HG03520 (cell line): ENCODE data around the gene DNAAF8.

ENCODE experiments used
- ATAC-seq: cut with Tn5 transposase; IDR thresholded peaks from one replicate; pipeline ENCODE4 v1.9.1; 2021; ENCODE audit warnings: mild to moderate bottlenecking, moderate library complexity; ENCODE audit not compliant: unreplicated experiment

Gene DNAAF8

DNA sequence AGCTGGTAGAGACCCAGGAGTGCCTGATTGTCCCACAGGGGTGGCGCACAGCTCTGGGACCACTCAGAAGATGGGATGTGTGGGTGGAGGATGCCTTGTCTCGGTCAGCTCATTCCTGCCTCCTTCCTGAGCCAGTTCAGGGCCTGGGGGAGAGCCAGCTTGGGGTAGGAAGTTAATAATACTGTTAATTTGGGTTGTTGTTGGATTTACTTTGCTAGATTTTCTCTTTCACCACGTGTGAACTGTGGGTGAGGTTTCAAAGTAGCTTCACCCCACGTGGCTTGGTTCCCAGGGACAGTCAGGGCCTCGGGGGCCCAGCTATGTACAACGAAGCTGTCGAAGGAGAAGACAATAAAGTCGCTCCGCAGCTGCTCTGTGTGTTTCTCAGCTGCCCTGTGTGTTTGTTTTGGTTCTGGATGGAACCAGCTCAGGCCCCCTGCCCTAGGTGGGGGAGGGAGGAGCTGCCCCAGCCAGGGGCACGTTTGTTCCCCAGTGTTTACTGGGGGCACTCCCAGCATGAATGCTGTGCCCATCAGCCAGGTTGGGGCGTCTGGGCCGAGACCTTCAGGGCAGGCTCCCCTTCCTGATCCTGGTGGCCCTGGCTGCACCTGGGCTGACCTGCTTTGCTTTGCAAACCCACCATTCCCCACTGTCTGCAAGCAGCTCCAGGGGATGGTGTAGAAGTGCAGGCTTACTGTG is 38.7 kb upstream of the DNAAF8 start:
- ATAC-seq, result no peak

DNA sequence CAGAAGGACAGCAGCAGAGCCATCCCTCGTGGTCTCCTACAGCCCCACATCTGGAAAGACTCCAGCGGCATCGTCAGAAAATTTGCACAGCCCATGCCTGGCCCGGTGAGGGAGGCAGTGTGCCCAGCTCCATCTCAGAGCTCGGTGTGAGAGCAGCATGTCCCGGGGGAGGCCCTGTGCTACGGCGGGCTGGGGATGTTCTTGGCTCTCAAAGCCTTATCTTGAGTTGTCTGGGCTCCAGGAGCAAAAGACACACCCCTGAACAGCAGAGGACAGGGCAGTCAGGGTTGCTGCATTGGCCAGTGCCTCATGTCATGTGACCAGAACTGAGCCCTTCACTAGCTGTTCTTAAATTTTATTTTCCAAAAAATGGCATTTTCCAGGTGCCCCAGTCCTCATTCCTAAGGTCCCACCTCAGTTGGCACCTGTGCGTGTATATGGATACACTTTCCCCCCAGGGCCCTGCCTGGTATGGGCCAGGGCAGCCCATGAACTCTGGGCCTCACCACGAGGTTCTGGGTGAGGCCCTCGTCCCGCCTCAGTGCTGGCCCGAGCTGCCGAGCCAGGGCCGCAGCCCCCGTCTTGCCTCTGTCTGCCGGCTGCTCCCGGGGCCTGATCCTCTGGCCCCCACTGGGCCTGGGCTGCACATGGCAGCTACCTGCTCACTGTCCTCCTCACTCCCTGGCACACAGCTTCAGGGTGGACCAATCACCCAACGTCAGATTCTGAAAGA is 38.0 kb upstream of the DNAAF8 start:
- ATAC-seq, result no peak

DNA sequence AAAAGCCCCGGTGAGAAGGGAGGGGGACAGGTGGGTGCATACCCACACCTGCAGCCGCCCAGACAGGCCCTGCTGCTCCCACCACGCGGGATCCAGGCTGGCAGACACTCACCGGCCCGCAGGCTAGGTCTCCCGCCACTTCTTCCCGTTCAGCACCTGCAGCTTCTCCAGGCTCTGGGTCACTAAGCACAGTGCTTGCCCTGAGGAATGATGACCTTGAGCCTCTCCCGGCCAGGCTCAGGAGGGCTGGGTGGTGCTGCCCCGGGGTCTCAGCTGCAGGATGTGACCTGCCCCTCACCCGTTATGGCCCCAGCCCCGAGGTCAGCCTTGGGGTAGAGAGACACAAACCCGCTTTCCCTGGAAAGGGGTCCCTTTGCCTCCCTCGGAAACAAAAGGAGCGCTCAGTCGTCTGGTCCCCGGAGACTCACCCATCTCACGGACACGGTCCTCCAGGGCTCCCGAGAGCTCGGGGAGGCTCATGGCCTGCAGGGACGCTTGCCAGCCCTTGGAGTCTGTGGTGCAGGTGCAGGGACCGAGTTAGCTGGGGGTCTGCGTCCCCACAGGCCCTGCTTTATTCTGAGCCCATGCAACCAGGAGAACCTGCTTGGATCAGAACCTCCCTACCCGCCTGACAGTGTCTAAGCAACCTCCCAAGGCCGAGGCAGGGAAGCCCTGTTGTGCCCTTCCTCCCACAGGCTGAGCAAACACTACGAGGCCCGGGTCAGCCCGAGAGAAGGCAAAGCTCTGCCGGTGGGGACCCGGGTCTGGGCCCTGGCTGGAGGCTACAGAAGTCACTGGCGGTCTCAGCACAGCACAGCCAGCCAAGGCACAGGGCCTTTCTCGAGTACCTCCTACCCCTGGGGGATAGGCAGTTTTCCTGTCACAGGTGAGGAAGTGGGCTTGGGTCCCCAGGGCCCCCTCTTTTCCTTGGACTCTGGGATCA is 37.2 kb upstream of the DNAAF8 start:
- ATAC-seq, result no peak

DNA sequence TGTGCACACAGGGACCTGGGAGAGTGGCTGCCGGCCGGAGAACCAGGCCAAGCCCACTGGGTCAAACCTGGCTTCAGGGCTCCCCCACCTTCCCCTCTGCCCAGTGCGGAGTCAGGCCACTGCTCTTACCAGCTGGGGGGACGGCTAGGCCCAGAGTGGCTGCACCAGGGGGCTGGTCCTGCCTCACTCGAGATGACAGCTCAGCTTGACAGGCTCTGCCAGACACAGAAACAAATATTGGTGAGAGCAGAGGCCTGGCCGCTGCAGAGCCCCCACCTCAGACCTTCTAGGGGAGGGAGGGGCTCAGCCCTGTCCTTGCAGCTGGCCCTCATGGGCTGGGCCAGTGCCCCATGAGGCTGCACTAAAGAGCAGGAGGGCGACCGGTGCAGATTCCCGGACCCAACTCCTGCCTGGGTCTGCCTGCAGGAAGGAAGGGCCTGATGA is 36.5 kb upstream of the DNAAF8 start:
- ATAC-seq, result no peak

DNA sequence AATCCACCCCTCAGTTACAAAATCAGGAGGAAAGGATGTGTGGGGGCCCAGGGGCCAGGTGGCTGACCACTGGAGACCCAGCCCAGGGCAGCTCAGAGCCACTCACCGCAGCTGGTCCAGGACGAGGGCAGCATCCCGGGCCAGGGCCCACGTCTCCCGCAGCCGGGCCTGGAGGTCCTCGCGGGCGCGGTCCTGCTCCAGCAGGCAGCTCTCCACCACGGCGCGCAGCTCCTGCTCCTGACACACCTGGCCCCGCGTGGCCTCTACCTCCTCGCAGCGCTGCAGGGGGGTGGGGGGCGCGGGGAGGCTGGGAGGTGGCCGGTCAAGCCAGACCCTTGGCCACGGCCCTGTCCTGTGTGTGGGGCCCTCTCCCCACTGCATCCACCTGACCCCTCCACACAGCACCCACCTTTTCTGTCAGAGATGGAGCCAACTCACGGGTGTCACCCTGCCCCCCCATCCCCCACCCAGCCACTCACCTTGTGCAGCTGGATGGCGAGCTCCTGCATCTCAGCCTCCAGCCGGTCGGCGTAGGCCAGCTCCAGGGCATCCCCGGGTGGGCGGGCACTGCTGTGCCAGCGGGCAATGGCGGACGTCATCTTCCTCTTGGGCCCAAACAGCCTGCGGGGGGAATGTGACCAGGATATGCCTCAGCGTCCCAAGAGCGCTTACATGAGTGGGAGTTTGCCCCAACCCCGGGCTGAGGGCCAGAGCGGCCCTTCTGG is 35.9 kb upstream of the DNAAF8 start:
- ATAC-seq, result no peak

DNA sequence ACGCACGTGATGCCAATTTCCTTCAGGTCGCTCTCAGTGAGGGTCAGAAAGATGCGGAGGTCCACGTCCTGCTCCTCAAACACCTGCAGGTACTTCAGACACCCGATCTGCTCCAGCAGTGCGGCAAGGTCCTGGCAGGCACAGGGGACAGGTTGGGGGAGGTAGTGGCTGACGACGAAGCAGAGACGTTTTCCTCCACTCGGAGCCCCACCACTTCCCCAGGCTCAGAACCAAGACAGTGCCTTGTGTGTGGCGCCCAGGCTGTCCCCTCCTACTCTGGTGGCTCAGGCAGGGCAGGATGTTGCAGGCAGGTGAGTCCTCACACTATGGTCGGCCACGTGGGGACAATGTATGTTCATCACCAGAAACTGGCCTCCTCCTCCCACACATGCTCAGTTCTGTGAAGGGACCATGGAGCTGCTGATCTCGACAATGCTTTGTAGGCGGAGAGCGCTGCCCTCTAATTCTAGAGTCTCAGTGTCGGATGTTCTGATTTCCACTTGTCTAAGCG is 35.2 kb upstream of the DNAAF8 start:
- no peak for ATAC-seq

DNA sequence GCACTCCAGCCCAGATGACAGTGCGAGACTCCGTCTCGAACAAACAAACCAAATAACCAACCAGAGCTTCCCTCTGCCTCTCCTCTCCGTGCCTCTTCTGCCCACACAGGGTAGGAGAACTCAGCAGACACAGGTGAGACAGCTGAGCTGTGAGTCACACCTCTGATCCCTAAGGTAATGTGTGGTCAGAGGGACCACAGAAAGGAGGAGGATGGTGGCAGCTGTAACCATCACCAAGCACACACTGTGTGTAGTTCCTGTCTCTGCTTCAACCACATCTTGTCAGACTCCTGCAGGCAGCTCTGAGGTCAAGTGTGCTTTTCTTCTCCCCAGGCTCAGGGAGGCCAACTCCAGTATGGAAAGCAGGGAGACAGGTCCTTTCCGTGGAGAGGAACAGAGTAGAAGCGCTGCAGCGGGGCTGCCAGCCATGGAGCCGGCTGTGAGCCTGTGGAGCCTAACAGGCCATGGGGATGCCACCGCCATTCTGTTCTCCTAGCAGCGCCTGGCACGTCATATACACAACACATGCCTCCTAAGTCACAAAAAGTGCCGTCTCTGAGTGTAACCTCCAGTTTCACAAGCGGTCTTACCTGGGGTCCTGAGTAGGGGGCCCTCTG is 33.8 kb upstream of the DNAAF8 start:
- ATAC-seq, result no peak

DNA sequence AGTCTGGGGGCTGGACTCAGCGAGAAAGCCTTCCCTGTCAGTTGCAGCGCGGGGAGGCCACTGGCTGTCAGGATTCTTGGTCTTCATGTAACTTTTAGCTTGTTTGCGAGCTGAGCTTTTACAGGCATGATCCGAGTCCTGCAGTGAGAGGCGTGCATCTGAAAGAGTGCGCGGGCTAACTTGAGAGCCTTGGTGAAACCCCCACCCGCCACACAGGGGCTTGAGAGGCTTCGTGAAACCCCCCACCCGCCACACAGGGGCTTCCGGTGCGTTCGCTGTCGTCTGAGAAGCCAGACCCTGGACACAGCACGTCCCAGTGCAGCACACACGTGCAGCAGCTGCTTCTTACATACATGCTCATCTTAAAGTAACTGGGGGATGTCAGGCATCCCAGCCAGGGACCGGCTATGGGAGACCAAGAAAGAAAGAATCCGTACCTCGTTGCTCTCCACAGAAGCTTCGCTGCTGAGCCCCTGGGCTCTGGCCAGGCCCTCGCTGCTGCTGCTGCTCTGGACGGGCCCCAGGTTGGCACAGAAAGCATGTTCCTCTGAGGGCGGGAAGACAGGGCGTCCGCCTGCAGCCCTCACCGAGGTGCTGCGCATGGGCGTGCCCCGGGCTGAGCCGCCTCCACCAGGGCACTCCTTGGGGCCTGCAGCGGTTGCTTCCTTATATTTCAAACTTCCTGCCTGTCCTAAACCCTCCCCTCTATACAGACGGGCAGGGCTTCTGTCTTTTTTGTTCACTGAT is 33.2 kb upstream of the DNAAF8 start:
- no peak for ATAC-seq

DNA sequence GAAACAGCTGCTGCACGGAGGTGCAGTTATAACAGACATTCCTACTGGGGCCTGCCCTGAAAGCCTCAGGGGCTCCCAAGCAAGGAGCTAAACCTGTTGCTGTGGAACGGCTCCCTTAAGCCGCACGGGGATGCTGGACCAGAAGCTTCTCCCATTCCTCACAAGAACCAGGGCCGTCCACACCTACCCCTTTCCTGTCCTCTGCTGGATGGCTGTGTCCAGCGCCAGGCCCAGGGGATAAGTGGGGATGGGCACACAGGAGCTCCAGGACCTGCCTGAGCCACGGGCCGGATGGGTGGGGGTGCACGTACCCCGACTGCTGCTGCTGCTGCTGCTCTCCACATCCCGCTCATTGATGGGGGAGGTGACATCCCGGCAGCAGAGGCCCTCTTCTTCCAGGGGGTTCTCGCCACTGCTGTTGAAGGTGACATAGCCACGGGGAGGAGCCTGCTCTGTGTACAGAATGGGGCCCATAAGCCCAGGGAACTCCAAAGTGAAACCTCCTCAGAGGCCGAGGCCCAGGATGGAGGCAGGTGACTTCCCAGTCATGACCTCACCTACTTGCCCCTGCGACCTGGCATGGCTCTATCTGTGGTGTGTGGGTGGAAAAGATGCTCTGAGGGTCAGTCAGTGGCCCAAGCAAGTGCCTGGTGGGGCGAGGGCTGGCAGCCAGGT is 32.4 kb upstream of the DNAAF8 start:
- no peak for ATAC-seq

DNA sequence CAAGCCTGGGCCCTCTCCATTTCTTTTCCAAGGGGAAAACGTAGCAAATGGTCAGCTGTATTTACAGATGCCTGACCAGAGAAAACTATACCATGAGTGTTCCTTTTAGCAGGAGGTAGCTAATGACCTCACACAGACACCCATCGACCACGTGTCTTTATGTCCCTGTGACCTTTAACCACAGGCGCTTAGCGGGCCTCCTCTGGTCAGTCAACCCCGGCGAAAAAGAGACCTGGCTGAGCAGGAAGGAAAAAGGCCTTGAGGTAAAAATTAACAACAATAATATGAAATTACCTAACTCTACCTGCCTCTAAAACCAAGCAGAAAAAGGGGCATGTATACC is 31.9 kb upstream of the DNAAF8 start:
- ATAC-seq, result no peak

DNA sequence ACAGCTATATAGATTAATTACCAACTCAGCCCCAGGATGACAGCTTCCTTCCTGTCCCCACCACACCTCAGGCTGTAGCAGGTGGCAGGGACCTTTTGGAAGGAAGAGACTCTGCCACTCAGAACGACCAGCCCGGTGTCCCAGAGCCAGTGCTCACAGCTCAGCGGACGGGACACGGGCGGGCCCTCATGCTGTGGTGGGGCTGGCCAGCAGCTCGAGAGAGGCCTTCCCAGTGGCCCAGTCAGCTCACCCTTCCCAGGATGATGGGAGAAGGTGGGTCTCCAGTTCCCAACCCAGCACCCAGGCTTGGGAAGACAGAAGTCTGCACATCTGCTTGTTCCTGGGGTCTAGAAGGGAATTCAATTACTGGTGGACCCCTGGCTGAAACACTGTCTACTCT is 30.4 kb upstream of the DNAAF8 start:
- ATAC-seq, result no peak

DNA sequence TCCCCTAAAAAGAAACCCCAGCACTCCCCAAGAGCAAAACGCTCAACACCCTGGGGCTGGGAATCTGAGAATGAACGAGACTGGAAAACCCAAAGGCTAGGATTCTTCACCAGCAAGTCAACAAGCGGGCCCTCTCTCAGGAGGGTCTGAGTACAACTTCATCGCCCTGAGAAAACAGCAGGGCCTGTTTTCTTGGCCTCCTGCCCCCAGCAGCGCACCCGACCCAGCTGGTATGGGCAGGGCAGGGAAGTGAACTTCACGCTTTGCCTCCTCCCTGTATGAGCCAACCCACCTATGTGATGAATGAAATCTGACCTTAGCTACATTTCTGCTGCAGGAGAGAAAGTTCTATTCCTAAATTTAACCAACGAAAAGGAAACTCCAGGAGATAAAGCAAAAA is 29.8 kb upstream of the DNAAF8 start:
- ATAC-seq, result no peak

DNA sequence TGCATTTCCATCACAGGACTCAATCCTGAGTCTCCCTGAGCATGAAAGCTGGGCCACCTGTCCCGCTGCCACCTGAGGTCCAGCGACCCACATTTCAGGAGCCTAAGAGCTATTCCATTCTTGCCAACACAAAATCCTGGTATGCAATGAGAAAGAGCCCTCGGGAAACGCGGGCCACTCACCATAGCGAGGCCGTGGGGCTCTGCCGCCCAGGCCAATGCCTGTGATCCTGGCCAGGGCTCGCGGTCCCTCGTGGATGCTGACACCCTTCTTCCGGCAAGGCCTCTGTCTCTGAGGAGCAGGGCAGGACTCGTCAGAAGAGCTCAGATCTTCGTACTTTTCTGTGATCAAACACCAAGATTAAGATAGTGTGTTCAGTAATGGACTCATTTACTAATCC is 29.4 kb upstream of the DNAAF8 start:
- ATAC-seq, result no peak

DNA sequence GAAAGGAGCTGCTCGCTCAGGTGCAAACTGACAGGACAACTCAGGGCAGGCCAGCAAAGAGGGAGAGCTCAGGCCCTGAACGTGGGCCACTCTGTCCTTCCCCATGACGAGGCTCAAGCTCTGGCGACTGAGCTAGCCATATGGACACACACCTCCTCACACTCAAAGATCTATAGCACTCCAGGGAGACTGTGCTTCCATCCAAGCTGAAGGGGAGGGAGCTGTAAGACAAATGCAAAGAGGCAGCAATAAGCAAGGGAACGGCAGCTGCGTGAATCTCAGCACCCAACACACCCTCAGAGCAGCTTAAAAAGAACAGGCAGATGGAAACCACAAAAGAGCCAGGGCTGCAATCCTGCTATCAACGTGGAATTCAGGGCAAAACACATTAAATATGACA is 27.5 kb upstream of the DNAAF8 start:
- no peak for ATAC-seq

DNA sequence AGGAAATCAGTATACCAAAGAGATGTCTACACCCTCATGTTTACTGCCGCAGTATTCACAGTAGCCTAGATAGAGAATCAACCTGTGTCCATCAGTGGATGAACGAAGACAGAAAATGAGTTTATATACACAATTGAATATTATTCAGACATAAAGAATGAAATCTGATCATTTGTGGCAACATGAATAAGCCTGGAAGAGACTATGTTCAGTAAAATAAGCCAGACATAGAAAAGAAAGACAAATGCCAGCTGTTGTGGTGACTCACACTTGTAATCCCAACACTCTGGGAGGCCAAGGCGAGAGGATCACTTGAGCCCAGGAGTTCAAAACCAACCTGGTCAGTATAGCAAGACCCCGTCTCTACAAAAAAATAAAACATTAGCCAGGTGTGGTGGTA is 24.9 kb upstream of the DNAAF8 start:
- no peak for ATAC-seq

DNA sequence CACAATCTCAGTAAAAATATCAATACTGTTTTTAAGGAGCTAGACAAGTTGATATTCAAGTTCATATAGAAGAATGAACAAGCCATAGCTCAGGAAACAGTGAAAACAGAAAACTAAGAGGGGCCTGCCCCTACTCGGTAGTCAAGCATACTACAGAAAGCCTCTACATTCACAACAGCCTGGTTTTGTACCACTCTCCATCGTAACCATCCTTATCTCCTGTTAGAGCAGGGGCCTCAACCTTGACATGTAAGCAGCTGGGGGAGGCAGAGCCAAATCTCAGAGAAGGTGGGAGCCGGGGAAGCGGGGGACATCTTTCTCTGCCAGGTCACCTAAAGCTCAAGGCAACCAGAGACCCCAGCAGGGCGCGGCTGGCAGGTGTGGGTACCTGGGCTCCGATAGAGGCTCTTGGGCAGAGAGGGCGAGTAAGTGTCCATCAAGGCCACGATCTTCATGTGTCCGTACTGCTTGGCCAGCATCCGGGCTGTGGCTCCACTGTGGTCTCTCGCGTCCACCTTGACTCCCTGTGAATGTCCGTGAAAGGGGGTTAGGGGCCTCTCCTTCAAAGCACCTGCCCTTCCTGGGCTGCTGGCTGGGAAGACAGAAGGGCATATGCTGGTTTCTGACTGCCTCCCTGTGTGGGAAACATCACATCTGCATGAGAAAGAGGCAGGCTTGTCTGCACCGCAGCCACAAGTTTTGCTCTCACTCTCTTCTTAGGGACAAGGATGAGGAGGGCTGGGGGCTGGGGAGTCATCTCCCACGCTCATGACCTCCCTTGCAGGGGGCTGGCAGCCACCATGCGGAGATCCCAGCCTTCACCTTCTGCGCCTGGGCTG is 20.5 kb upstream of the DNAAF8 start:
- no peak for ATAC-seq

DNA sequence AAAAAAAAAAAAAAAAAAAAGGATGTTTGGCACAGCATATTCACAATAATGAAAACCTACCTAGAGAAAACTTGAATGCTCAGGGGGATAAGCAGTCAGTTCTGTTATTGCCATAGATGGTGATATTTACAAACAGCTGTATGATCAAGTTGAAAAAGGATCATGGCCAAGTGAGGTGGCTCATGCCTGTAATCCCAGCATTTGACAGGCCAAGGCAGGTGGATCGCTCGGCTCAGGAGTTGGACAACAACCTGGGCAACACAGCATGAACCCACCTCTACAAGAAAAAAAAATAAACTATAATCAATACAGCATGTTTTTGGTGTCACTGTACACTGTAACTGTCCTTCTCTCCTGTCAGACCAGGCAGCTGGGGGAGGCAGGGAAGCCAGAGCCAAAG is 19.3 kb upstream of the DNAAF8 start:
- ATAC-seq, result no peak

DNA sequence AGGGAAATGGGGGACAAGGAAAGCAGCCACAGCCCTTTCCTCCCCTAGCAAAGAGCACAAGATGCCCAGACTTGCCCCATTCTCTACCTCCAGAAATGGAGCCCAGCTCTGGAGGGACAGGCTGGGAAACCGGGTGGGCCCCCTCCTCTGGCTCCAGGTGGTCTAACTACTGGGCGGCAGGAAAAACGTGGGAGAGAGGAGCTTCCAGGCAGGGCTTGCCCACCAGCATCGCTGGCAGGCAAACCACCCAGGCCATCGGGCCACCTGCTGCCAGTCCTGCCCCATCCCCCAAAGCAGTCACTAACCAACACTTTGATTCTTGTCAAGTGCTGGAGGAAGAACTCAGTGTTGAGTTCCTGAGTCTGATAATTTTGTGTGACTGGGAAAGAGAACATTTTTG is 15.9 kb upstream of the DNAAF8 start:
- no peak for ATAC-seq
